HG02759 (cell line): ENCODE measurements around the gene GAA.
"Not testable (repeated sequence)": the region's sequence is repeated elsewhere in the genome, so short reads cannot be mapped to it uniquely, and the experiment has no call there.

ENCODE experiments used
- ATAC-seq: cut with Tn5 transposase; IDR thresholded peaks from one replicate; pipeline ENCODE4 v1.9.1; 2021; ENCODE audit warnings: mild to moderate bottlenecking, moderate library complexity; ENCODE audit not compliant: unreplicated experiment

Gene GAA

DNA sequence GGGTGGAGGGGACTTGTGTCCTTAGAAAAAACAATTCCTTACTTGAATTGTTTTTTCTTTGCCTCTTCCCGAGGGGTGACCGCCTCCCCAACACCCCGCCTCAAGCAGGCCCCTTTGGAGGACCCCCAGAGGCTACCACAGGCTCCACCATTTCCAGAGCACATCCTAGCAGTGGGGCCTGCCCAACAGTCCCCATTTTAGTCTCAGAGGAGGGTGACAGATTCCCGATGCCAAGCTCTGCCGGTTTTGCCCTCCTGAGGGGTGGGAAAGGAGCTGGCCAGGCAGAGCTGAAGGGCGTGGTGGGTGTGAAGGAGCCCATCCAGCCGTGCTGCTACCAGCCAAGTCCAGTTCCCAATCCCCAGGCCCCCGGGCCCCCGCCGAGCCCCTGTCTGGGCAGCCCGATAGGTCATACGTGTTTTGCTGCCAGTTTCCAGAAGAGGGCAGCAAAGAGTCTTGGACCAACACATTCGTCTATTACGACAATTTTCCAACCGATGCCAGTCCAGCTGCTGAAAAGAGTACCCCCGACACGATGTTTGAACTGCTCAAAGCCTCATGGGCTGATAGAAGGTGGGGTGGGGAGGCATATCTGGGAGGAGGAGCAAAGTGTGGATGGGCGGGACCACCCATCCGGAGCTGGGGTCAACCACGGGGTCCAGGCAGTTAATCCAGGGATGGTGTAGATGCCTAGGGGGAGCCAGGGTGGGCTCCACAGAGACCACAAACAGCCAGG, 18.8 kb upstream of the GAA start:
- no peak for ATAC-seq

DNA sequence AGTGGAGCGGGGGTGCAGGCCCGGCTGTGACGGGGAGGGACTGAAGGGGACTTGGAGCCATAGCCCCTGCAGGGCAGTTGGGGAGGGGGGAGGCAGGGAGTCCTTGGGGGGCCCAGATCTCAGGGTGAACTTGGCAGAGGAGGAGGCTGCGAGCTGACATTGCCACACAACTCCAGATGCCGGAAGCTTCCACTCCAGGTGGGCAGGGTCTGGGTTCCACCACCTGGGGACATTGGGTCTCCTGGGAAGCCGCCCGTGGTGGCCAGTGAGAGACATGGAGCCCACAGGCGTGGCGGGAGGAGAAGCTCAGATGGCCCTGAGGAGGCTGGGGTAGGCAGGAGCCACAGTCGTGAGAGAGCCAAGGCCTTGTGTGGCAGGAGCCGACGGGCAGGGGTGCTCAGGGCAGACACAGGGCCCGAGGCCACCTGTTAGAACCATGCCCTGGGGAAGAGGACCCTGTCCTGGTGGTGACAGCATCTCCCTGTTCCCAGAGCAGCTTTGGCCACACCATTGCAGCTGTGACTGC, 18.2 kb upstream of the GAA start:
- no peak for ATAC-seq

GRCh38 chr17:80084773-80085172, 16.6 kb upstream of the GAA start:
- ATAC-seq, result no peak

- ATAC-seq, result no peak
Measured at GRCh38 chr17:80086081-80086480, 15.3 kb upstream of the GAA start.

- no peak for ATAC-seq
Measured at GRCh38 chr17:80086616-80087015, 14.8 kb upstream of the GAA start.

- no peak for ATAC-seq
Measured at GRCh38 chr17:80087346-80088265, 13.8 kb upstream of the GAA start.

- ATAC-seq, result no peak
Measured at GRCh38 chr17:80089762-80090161, 11.6 kb upstream of the GAA start.

DNA sequence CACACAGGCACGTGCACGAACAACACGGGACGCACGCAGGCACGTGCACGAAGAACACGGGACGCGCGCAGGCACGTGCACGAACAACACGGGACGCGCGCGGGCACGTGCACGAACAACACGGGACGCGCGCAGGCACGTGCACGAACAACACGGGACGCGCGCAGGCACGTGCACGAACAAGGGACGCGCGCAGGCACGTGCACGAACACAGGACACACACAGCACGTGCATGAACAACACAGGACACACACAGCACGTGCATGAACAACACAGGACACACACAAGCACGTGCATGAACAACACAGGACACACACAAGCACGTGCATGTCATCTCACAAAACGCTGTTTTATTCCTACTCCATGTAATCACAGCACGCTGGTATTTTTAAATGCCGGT, 11.2 kb upstream of the GAA start:
- ATAC-seq, result not testable (repeated sequence)

DNA sequence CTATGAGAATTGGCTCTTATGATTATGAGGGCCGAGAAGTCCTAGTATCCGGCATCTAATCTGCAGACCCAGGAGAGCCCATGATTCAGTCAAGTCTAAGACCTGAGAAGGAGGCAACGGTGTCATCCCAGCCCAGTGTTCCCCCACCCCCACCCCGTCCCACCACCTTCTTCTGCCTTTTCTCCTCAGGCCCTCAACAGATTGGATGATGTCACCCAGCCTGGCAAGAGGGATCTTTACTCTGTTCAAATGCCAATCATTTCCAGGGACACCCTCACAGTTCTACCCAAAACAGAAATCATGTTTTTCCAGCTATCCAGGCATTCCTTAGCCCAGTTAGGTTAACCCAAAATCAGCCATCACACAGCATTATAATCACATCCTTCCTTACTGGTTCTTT, 10.0 kb upstream of the GAA start:
- no peak for ATAC-seq

DNA sequence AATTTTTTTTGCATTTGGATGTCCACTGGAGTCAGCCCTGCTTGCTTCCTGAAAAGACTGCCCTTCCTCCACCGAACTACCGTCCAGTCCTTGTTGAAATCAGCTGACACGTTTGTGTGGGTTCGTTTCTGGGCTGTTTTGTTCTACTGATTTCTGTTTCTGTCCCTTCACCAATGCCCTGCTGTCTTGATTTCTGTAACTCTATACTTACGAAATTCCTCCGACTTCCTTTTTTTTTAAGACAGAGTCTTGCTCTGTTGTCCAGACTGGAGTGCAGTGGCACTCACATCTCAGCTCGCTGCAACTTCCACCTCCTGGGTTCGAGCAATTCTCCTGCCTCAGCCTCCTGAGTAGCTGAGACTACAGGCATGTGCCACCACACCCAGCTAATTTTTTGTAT, 8.4 kb upstream of the GAA start:
- no peak for ATAC-seq

- ATAC-seq, result no peak
Measured at GRCh38 chr17:80095038-80095843, 6.1 kb upstream of the GAA start.

DNA sequence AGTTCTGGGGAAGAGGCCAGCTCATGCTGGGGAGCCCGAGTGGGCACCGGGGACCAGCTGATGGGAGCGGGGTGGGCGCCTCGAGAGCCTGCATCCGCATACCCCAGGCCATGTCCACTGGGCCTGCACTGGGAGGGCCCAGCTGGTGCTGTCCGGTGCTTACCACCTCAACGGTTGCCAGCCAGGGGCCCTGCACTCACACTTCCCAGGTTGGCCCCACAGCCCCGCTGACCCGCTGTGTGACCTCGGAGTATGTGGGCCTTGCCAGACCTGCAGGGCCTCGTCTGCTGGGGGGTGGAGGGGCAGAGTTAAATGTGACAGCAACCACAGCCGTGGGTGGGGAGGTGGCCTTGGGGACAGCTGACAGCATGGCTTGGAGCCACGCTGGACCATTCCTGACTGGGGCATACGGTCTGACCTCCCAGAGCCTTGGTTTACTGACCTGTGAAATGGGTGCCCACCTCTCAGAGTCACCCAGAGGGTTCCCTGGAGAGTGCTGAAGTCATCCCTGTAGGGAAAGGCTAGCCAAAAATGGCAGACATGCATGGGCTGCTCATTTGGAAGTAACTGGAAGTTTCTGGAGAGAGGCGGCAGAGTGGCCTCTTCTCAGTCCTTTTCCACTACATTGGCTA, 5.4 kb upstream of the GAA start:
- no peak for ATAC-seq

GRCh38 chr17:80096561-80097021, 4.8 kb upstream of the GAA start:
- ATAC-seq, result no peak

DNA sequence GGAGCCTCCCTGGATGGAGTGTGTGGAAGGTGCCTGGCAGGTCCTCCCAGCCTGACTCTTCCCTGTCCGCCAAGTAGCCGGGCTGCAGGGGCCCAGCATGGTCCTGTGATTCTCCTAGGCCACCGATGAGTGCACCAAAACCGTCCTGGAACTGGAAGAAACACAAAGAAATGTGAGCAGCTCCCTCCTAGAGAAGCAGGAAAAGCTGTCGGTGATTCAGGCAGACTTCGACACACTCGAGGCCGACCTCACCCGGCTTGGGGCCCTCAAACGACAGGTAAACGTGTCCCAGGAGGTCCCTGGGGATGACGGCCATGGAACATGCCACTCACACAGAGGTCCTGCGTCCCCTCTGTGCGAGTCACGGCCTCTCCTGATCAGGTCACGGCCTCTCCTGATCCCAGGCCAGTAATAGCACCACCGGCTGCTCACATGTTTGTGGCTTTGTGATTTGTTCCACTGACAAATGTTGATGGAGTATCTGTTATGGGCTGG, 4.2 kb upstream of the GAA start:
- no peak for ATAC-seq

GRCh38 chr17:80097844-80098691, 3.3 kb upstream of the GAA start:
- ATAC-seq, result no peak

- no peak for ATAC-seq
Measured at GRCh38 chr17:80099291-80100034, 1.9 kb upstream of the GAA start.

DNA sequence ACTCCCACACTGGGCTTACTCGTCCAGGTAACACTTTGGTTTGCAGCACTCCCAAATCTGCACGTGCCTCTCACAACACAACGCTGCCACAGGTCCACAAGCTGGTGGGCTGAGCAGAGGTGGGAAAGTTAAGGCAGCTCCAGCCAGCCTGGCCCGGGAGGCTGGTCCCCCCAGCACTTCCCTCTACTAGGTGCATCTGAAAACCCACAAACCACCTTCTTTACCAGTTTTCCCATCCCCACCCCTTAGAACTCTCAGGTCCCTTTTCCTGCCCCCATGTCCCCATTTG, 1.4 kb upstream of the GAA start:
- ATAC-seq, result no peak

DNA sequence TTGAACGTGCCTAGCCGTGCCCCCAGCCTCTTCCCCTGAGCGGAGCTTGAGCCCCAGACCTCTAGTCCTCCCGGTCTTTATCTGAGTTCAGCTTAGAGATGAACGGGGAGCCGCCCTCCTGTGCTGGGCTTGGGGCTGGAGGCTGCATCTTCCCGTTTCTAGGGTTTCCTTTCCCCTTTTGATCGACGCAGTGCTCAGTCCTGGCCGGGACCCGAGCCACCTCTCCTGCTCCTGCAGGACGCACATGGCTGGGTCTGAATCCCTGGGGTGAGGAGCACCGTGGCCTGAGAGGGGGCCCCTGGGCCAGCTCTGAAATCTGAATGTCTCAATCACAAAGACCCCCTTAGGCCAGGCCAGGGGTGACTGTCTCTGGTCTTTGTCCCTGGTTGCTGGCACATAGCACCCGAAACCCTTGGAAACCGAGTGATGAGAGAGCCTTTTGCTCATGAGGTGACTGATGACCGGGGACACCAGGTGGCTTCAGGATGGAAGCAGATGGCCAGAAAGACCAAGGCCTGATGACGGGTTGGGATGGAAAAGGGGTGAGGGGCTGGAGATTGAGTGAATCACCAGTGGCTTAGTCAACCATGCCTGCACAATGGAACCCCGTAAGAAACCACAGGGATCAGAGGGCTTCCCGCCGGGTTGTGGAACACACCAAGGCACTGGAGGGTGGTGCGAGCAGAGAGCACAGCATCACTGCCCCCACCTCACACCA, 724 bp downstream of the GAA start:
- ATAC-seq, result peak; percentile 14
